Uterus (tissue), 2 donors: ENCODE results near the gene KIAA0232.

Source experiments
- CTCF ChIP-seq, 4 experiments: fragments of 200-600 bp in 2 of 4; fragments of 450-650 bp in 2 of 4; sonication (generic) in 2 of 4; IDR thresholded peaks; one replicate each; pipeline ENCODE4 v1.5.1; 2016 to 2019; ENCODE audit warnings: antibody characterized with exemption in 4 of 4, mild to moderate bottlenecking in 2 of 4, moderate library complexity in 1 of 4
- POLR2A ChIP-seq, 2 donors: fragments of 450-650 bp; IDR thresholded peaks; one replicate each; pipeline ENCODE4 v1.6.1; 2016; ENCODE audit warnings: antibody characterized with exemption in 2 of 2, mild to moderate bottlenecking in 1 of 2, moderate library complexity in 1 of 2

DNA sequence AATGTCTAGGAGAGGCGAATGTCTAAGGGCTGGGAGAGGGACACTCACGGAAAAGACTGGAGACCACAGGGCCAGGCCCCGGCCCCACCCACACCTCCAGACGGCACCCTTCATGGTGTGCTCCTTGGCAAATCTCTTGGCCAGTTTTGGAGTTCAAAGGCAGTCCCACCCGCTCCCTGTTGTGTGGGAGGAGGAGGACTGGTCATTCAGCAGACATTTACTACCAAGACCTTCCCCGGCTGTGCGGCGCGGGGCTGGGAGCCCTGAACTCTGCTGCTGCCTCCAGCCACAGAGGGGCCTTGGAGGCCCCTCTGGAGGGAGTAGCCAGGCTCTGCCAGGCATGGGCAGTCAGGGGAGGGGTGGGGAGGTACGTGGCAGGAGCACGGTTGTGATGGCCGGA lies 118.4 kb downstream of the KIAA0232 start:
- TF ChIP-seq CTCF (IDR thresholded peaks at IDR 0.05) (no peak), POLR2A (IDR thresholded peaks at IDR 0.05) (no peak)
